K562 (cell line): ENCODE results near the gene LDB2. TPM values are rescaled to one million over a fixed set of nuclear protein-coding genes. Genes with fewer than 3 reads are reported as not detected.

Experiments
- ATAC-seq: fragments of 200-7000 bp; cut with Tn5 transposase; 3 replicates; pipeline ENCODE4 v1.9.1; 2020; ENCODE audit warnings: moderate library complexity
- BruUV-seq: library from RNA; stranded (reverse); fragments of 400-500 nt; replicated peaks from 2 replicates; lab custom pipeline; 2021; lab: Mats Ljungman, UMichigan
- CTCF ChIA-PET: fragments of 300-600 bp; formaldehyde crosslinking; extraction: SDS; loops from one replicate; lab custom pipeline; 2021; ENCODE audit warnings: low intra/inter-chr PET ratio; lab: Yijun Ruan, JAX
- POLR2A ChIA-PET: fragments of 300-600, 350-650 bp; sonication (Branson Sonifier 250); formaldehyde crosslinking; extraction: SDS; loops from one replicate; lab custom pipeline; 2021; ENCODE audit warnings: antibody characterized with exemption, inconsistent platforms; lab: Yijun Ruan, JAX
- DNase-seq, 4 experiments: peaks; one replicate each; pipeline versions ENCODE4 v3.0.0 to v3.0.0-alpha.2; 2011 to 2018; ENCODE audit warnings: low spot score in 3 of 4, mixed read lengths in 3 of 4; ENCODE audit errors: extremely low read depth in 1 of 4
- FAIRE-seq: peaks from 2 replicates; lab custom pipeline; 2011; peaks lifted over from hg19 to GRCh38; lab: Jason Lieb, UNC
- H2AFZ ChIP-seq: 2 replicates; pipeline ENCODE4 v1.6.0; 2011; ENCODE audit warnings: low read depth, low read length, control low read depth, inconsistent platforms
- H3K27ac ChIP-seq: fragments of 200-600 bp; 3 replicates; pipeline ENCODE4 v1.8.0; 2011; ENCODE audit warnings: low read depth, mild to moderate bottlenecking, control low read depth, inconsistent platforms, low read length, moderate library complexity, mixed read lengths; ENCODE audit errors: extremely low read depth
- H3K27me3 ChIP-seq, 2 experiments: fragments of 300-600 bp in 1 of 2; 2 replicates in 1 of 2; 3 replicates in 1 of 2; pipeline versions ENCODE4 v1.6.0 to v1.8.0; 2011; ENCODE audit warnings: inconsistent platforms in 2 of 2, low read length in 2 of 2, mild to moderate bottlenecking in 1 of 2, mixed read lengths in 1 of 2, moderate library complexity in 1 of 2; ENCODE audit not compliant: control insufficient read depth in 2 of 2, insufficient read depth in 2 of 2
- H3K36me3 ChIP-seq: fragments of 300-600 bp; 3 replicates; pipeline ENCODE4 v1.8.0; 2011; ENCODE audit warnings: mild to moderate bottlenecking, low read length, inconsistent platforms; ENCODE audit not compliant: control insufficient read depth, insufficient read depth
- H3K4me1 ChIP-seq, 2 experiments: fragments of 200-600 bp in 1 of 2; replicated peaks in 1 of 2; 2 replicates in 1 of 2; 3 replicates in 1 of 2; pipeline versions ENCODE4 v1.5.1 to v1.8.0; 2011; ENCODE audit warnings: inconsistent platforms in 2 of 2, low read length in 2 of 2, mild to moderate bottlenecking in 1 of 2, mixed read lengths in 1 of 2, moderate library complexity in 1 of 2; ENCODE audit not compliant: control insufficient read depth in 2 of 2, insufficient read depth in 2 of 2
- H3K4me2 ChIP-seq: 2 replicates; pipeline ENCODE4 v1.6.1; 2011; ENCODE audit warnings: low read length, control low read depth, inconsistent platforms, mixed read lengths; ENCODE audit not compliant: insufficient read depth
- H3K4me3 ChIP-seq: fragments of 200-600 bp; sonication (generic), shearing (Covaris generic); 2 replicates; pipeline ENCODE4 v1.5.1; 2016; ENCODE audit warnings: control low read depth, inconsistent platforms
- H3K79me2 ChIP-seq: fragments of 200-600 bp; 3 replicates; pipeline ENCODE4 v1.8.0; 2011; ENCODE audit warnings: low read length, inconsistent platforms; ENCODE audit not compliant: control insufficient read depth, insufficient read depth
- H3K9ac ChIP-seq, 2 experiments: 2 replicates each; pipeline versions ENCODE4 v1.6.0 to v1.6.1; 2011; ENCODE audit warnings: low read depth in 2 of 2, low read length in 2 of 2, control low read depth in 1 of 2, inconsistent platforms in 1 of 2, mild to moderate bottlenecking in 1 of 2, mixed read lengths in 1 of 2; ENCODE audit not compliant: insufficient read depth in 1 of 2
- H3K9me1 ChIP-seq: one replicate; pipeline ENCODE4 v1.6.0; 2011; ENCODE audit warnings: inconsistent platforms, mild to moderate bottlenecking, low read length, moderate library complexity; ENCODE audit not compliant: control insufficient read depth, insufficient read depth
- H3K9me3 ChIP-seq: replicated peaks from 2 replicates; pipeline ENCODE4 v1.5.1; 2011; ENCODE audit warnings: low read depth, low read length, inconsistent platforms; ENCODE audit not compliant: control insufficient read depth, insufficient read depth
- H4K20me1 ChIP-seq: replicated peaks from 2 replicates; pipeline ENCODE4 v1.6.1; 2011; ENCODE audit warnings: low read length, inconsistent platforms, mixed read lengths; ENCODE audit not compliant: control insufficient read depth, insufficient read depth
- KLF13 ChIP-seq: fragments of 450-650 bp; IDR thresholded peaks from 2 replicates; pipeline ENCODE4 v1.6.1; 2016; ENCODE audit warnings: missing genetic modification characterization, low read depth, mild to moderate bottlenecking, missing compliant biosample characterization, moderate library complexity, borderline replicate concordance
- NFIC ChIP-seq: fragments of 450-650 bp; IDR thresholded peaks from 2 replicates; pipeline ENCODE4 v1.6.1; 2017; ENCODE audit warnings: mild to moderate bottlenecking, inconsistent platforms
- PHF20 ChIP-seq: fragments of 450-650 bp; IDR thresholded peaks from 2 replicates; pipeline ENCODE4 v1.6.1; 2018; ENCODE audit not compliant: partially characterized antibody
- TCFL5 ChIP-seq: fragments of 250-450 bp; sonication (Bioruptor Pico); conservative IDR thresholded peaks from 2 replicates; pipeline ENCODE4 v1.6.1; 2021; ENCODE audit warnings: mild to moderate bottlenecking, moderate library complexity, matching md5 sums
- WGBS: fragments of 100-300 bp; shearing (Covaris generic); methylation state at CpG from one replicate; pipeline ENCODE4 v1.1.6; 2016; ENCODE audit warnings: low coverage, mixed read lengths; ENCODE audit not compliant: insufficient coverage; ENCODE audit errors: missing lambda C conversion rate; 5-methylcytosine and 5-hydroxymethylcytosine counted together
- in situ Hi-C: fragments of 300-500 bp; cut with MboI; formaldehyde crosslinking; loops from 4 replicates; pipeline ENCODE4 v1.15.0; 2018; ENCODE audit warnings: inconsistent platforms, mixed read lengths
- intact Hi-C: fragments of 100-400 bp; cut with micrococcal nuclease; formaldehyde crosslinking; loops from 2 replicates; pipeline ENCODE4 v1.14.2; 2022
- polyA plus RNA-seq, 8 experiments: library from polyadenylated mRNA; depleted of rRNA in 4 of 8; stranded (reverse) in 5 of 8; unstranded in 3 of 8; fragments of >200 nt; fragmentation: Nextera tagmentation in 2 of 8; fragmentation: Illumina TruSeq in 1 of 8; extraction: Ambion mirVana in 2 of 8; extraction: Trizol in 1 of 8; gene quantifications; 2 replicates each; pipeline versions ENCODE4 v1.2.1 to v1.2.3, GENCODE V29; 2011 to 2014; ENCODE audit warnings: inconsistent platforms in 1 of 8, missing spikeins in 1 of 8
- total RNA-seq, 7 experiments: library from RNA; depleted of rRNA in 6 of 7; stranded (reverse); fragments of >200 nt in 6 of 7; fragmentation: Illumina TruSeq in 2 of 7; extraction: Trizol in 2 of 7; gene quantifications; 2 replicates each; pipeline versions ENCODE4 v1.2.1 to v1.2.3, GENCODE V29; 2011 to 2021; ENCODE audit warnings: low replicate concordance in 1 of 7
- TF ChIP-seq, protein P1 (sequence below): sonication (generic); formaldehyde crosslinking; IDR thresholded peaks from 2 replicates; pipeline ENCODE4 v1.4.0; 2020; ENCODE audit warnings: mild to moderate bottlenecking, missing genetic modification reagents
- TF ChIP-seq, protein P2 (sequence below), 2 experiments: fragments of 450-650 bp; IDR thresholded peaks; 2 replicates each; pipeline ENCODE4 v1.6.1; 2018; ENCODE audit warnings: mild to moderate bottlenecking in 2 of 2, low read depth in 1 of 2; ENCODE audit not compliant: partially characterized antibody in 2 of 2

Gene LDB2
- total and polyA plus RNA-seq, 9 of the 15 experiments (the other 6 are each of a cell fraction or from before 2014, with no cell fraction given) = 0.10 to 0.20 TPM; not detected in 7

- ChIA-PET CTCF (no interaction called here), POLR2A (no interaction called here)
- ATAC-seq (no peak), DNase-seq (no peak), FAIRE-seq (no peak)
- Histone ChIP-seq H3K27ac (no peak overlapping the region), H3K4me3 (no peak overlapping the region), H3K79me2 (no peaks in the 10 kb centered on the region), H3K9me3 (no peaks in the 10 kb centered on the region), H3K9me1 (no peaks in the 10 kb centered on the region), H3K4me1 (no peaks in the 10 kb centered on the region), H3K9ac (no peak overlapping the region), H2AFZ (no peak overlapping the region), H4K20me1 (no peaks in the 10 kb centered on the region), H3K4me2 (no peak overlapping the region), H3K27me3 (no peaks in the 10 kb centered on the region), H3K36me3 (no peaks in the 10 kb centered on the region)
- no TSS peak for BruUV-seq
- TF ChIP-seq PHF20 (no peak), NFIC (no peak), TCFL5 (CRISPR knock-in tag) (no peak), KLF13 (tag) (no peak)
- TF ChIP-seq, protein P1, sequence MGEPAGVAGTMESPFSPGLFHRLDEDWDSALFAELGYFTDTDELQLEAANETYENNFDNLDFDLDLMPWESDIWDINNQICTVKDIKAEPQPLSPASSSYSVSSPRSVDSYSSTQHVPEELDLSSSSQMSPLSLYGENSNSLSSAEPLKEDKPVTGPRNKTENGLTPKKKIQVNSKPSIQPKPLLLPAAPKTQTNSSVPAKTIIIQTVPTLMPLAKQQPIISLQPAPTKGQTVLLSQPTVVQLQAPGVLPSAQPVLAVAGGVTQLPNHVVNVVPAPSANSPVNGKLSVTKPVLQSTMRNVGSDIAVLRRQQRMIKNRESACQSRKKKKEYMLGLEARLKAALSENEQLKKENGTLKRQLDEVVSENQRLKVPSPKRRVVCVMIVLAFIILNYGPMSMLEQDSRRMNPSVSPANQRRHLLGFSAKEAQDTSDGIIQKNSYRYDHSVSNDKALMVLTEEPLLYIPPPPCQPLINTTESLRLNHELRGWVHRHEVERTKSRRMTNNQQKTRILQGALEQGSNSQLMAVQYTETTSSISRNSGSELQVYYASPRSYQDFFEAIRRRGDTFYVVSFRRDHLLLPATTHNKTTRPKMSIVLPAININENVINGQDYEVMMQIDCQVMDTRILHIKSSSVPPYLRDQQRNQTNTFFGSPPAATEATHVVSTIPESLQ (CRISPR knock-in tag) = no peak
- TF ChIP-seq, protein P2, sequence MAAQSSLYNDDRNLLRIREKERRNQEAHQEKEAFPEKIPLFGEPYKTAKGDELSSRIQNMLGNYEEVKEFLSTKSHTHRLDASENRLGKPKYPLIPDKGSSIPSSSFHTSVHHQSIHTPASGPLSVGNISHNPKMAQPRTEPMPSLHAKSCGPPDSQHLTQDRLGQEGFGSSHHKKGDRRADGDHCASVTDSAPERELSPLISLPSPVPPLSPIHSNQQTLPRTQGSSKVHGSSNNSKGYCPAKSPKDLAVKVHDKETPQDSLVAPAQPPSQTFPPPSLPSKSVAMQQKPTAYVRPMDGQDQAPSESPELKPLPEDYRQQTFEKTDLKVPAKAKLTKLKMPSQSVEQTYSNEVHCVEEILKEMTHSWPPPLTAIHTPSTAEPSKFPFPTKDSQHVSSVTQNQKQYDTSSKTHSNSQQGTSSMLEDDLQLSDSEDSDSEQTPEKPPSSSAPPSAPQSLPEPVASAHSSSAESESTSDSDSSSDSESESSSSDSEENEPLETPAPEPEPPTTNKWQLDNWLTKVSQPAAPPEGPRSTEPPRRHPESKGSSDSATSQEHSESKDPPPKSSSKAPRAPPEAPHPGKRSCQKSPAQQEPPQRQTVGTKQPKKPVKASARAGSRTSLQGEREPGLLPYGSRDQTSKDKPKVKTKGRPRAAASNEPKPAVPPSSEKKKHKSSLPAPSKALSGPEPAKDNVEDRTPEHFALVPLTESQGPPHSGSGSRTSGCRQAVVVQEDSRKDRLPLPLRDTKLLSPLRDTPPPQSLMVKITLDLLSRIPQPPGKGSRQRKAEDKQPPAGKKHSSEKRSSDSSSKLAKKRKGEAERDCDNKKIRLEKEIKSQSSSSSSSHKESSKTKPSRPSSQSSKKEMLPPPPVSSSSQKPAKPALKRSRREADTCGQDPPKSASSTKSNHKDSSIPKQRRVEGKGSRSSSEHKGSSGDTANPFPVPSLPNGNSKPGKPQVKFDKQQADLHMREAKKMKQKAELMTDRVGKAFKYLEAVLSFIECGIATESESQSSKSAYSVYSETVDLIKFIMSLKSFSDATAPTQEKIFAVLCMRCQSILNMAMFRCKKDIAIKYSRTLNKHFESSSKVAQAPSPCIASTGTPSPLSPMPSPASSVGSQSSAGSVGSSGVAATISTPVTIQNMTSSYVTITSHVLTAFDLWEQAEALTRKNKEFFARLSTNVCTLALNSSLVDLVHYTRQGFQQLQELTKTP (IDR thresholded peaks at IDR 0.05; ENCODE audit: low read depth in 1 of 2, partially characterized antibody in 2 of 2) = no peak
- in situ Hi-C loops (no loop called here), intact Hi-C loops (no loop called here)
- WGBS = 0% methylated on average over 2 of the region's 2 CpGs
Observed at GRCh38 chr4:16643893-16644292, 254.6 kb downstream of the LDB2 start.
